ENCODE data around the gene CTTNBP2.
A peak's percentile ranks its signal among the peaks of the same experiment; 100 is the strongest.
"Not testable (repeated sequence)": the region's sequence is repeated elsewhere in the genome, so short reads cannot be mapped to it uniquely, and the experiment has no call there.

CTTNBP2 gene

GRCh38 chr7:117737926-117738325 lies 135.3 kb downstream of the CTTNBP2 start:
- DNase-seq (ENCODE audit: low spot score): no peak

GRCh38 chr7:117731455-117731854 lies 141.8 kb downstream of the CTTNBP2 start:
- no peak for DNase-seq (ENCODE audit: low spot score)

GRCh38 chr7:117730390-117730789 lies 142.9 kb downstream of the CTTNBP2 start:
- DNase-seq (ENCODE audit: low spot score): no peak

GRCh38 chr7:117728890-117729624 lies 144.2 kb downstream of the CTTNBP2 start:
- no peak for DNase-seq (ENCODE audit: low spot score)

GRCh38 chr7:117724898-117725297 lies 148.3 kb downstream of the CTTNBP2 start:
- no peak for DNase-seq (ENCODE audit: low spot score)

- no peak for DNase-seq (ENCODE audit: low spot score)
These were observed 153.9 kb downstream of the CTTNBP2 start for GRCh38 chr7:117719377-117719776.

GRCh38 chr7:117718116-117718835 lies 155.0 kb downstream of the CTTNBP2 start:
- no peak for DNase-seq (ENCODE audit: low spot score)

GRCh38 chr7:117717357-117717756 lies 155.9 kb downstream of the CTTNBP2 start:
- DNase-seq (ENCODE audit: low spot score): no peak

GRCh38 chr7:117716707-117717299 lies 156.4 kb downstream of the CTTNBP2 start:
- DNase-seq (ENCODE audit: low spot score): no peak

GRCh38 chr7:117715784-117716445 lies 157.3 kb downstream of the CTTNBP2 start:
- DNase-seq (ENCODE audit: low spot score): peak; percentile 55

GRCh38 chr7:117711556-117711955 lies 161.7 kb downstream of the CTTNBP2 start:
- DNase-seq (ENCODE audit: low spot score): no peak

- DNase-seq (ENCODE audit: low spot score): not testable (repeated sequence)
These were observed 165.1 kb downstream of the CTTNBP2 start for GRCh38 chr7:117708173-117708572.

GRCh38 chr7:117707080-117707479 lies 166.2 kb downstream of the CTTNBP2 start:
- DNase-seq (ENCODE audit: low spot score): no peak

GRCh38 chr7:117706210-117706609 lies 167.0 kb downstream of the CTTNBP2 start:
- DNase-seq (ENCODE audit: low spot score): no peak

GRCh38 chr7:117705630-117706029 lies 167.6 kb downstream of the CTTNBP2 start:
- no peak for DNase-seq (ENCODE audit: low spot score)

- no peak for DNase-seq (ENCODE audit: low spot score)
These were observed 169.2 kb downstream of the CTTNBP2 start for GRCh38 chr7:117704063-117704462.

GRCh38 chr7:117698018-117698417 lies 175.2 kb downstream of the CTTNBP2 start:
- no peak for DNase-seq (ENCODE audit: low spot score)

GRCh38 chr7:117692338-117692737 lies 180.9 kb downstream of the CTTNBP2 start:
- no peak for DNase-seq (ENCODE audit: low spot score)

- no peak for DNase-seq (ENCODE audit: low spot score)
These were observed 183.1 kb downstream of the CTTNBP2 start for GRCh38 chr7:117690147-117690546.

GRCh38 chr7:117689406-117689805 lies 183.8 kb downstream of the CTTNBP2 start:
- no peak for DNase-seq (ENCODE audit: low spot score)

GRCh38 chr7:117688126-117688525 lies 185.1 kb downstream of the CTTNBP2 start:
- no peak for DNase-seq (ENCODE audit: low spot score)

GRCh38 chr7:117686311-117686935 lies 186.8 kb downstream of the CTTNBP2 start:
- no peak for DNase-seq (ENCODE audit: low spot score)
